OCI-LY3 (cell line): Measurements from ENCODE around the gene CRIM1.

Experiments used
- EZH2phosphoT487 ChIP-seq: fragments of 200-600 bp; shearing (Covaris generic); IDR thresholded peaks from 2 replicates; pipeline ENCODE4 v1.6.1; 2018; ENCODE audit warnings: antibody characterized with exemption, mixed run types, low read depth
- TF ChIP-seq, protein P1 (sequence below): fragments of 200-600, 300-600 bp; sonication (generic); IDR thresholded peaks from 2 replicates; pipeline ENCODE4 v1.5.1; 2014; ENCODE audit warnings: antibody characterized with exemption, low read length, low read depth

DNA sequence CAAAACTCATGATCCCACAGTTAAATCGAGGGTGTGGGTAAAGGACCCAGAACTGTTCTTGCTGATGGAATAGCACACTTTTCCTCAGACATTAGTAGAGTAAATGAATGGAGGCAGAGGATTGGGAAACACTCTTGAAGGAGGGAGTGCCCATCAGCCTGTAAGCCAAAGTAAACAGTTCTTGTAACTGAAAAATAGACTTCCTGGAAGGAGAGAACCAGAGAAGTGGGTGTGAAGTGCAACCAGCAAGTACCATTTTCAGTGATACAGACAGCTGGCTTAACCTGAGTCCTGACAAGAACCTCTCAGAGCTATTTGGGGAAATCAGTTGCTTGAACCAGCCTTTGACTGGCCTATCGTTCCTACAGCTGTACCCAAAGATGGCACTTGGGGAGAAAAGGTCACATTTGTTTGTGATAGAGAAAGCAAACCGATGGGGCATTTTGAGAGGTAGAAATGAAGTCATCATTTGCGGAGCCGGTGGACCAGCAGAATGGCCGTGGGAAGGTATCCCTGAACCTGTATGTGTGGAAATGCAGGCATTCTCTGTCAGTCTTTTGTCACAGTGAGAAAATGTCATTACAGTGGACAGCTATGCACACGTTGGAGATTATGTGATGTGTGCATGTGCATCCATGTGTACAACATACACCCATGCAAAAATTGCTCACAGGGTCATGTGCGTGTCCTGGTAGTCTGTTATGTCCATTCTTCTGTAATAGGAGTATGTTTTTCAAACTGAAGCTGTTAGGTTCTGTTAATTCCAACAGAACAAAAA is 17.8 kb downstream of the CRIM1 start:
- TF ChIP-seq, protein P1, sequence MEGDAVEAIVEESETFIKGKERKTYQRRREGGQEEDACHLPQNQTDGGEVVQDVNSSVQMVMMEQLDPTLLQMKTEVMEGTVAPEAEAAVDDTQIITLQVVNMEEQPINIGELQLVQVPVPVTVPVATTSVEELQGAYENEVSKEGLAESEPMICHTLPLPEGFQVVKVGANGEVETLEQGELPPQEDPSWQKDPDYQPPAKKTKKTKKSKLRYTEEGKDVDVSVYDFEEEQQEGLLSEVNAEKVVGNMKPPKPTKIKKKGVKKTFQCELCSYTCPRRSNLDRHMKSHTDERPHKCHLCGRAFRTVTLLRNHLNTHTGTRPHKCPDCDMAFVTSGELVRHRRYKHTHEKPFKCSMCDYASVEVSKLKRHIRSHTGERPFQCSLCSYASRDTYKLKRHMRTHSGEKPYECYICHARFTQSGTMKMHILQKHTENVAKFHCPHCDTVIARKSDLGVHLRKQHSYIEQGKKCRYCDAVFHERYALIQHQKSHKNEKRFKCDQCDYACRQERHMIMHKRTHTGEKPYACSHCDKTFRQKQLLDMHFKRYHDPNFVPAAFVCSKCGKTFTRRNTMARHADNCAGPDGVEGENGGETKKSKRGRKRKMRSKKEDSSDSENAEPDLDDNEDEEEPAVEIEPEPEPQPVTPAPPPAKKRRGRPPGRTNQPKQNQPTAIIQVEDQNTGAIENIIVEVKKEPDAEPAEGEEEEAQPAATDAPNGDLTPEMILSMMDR = no peak
- TF ChIP-seq EZH2phosphoT487 = no peak
